CD4-positive, alpha-beta T cell treated with Interleukin-1 beta for 1 hour (primary cell): ENCODE results near the gene KCNMB1.
"Not testable (repeated sequence)": the region's sequence is repeated elsewhere in the genome, so short reads cannot be mapped to it uniquely, and the experiment has no call there.

Experiments used
- DNase-seq, 2 donors: peaks; one replicate each; pipeline ENCODE4 v3.0.0-alpha.2; 2020 to 2022

The KCNMB1 gene

GRCh38 chr5:170413897-170414296, 24.7 kb upstream of the KCNMB1 start:
- DNase-seq: no peak

GRCh38 chr5:170411100-170411499, 21.9 kb upstream of the KCNMB1 start:
- DNase-seq: peak in 1 of 2 donors; percentile 32

GRCh38 chr5:170410401-170410800, 21.2 kb upstream of the KCNMB1 start:
- no peak for DNase-seq

GRCh38 chr5:170408877-170409660, 19.9 kb upstream of the KCNMB1 start:
- DNase-seq: no peak

- no peak for DNase-seq
Measured at GRCh38 chr5:170408226-170408625, 19.1 kb upstream of the KCNMB1 start.

- DNase-seq: no peak
Measured at GRCh38 chr5:170407062-170407461, 17.9 kb upstream of the KCNMB1 start.

- DNase-seq: no peak
Measured at GRCh38 chr5:170405817-170406216, 16.6 kb upstream of the KCNMB1 start.

- peak in 1 of 2 donors; percentile 78 for DNase-seq
Measured at GRCh38 chr5:170404398-170404797, 15.2 kb upstream of the KCNMB1 start.

- DNase-seq: no peak
Measured at GRCh38 chr5:170403675-170404074, 14.5 kb upstream of the KCNMB1 start.

- no peak for DNase-seq
Measured at GRCh38 chr5:170402508-170402907, 13.3 kb upstream of the KCNMB1 start.

GRCh38 chr5:170397059-170397458, 7.9 kb upstream of the KCNMB1 start:
- DNase-seq: no peak

- DNase-seq: peak in 1 of 2 donors; percentile 13
Measured at GRCh38 chr5:170393958-170394357, 4.8 kb upstream of the KCNMB1 start.

- DNase-seq: peak; percentile 20 to 46
Measured at GRCh38 chr5:170393235-170393634, 4.1 kb upstream of the KCNMB1 start.

- no peak for DNase-seq
Measured at GRCh38 chr5:170390472-170390871, 1.3 kb upstream of the KCNMB1 start.

GRCh38 chr5:170389550-170389892, 354 bp upstream of the KCNMB1 start:
- DNase-seq: peak in 1 of 2 donors; percentile 7

- DNase-seq: no peak
Measured at GRCh38 chr5:170387775-170388639, 1.2 kb downstream of the KCNMB1 start.

GRCh38 chr5:170386743-170387395, 2.3 kb downstream of the KCNMB1 start:
- DNase-seq: no peak

- DNase-seq: no peak
Measured at GRCh38 chr5:170383227-170383626, 5.9 kb downstream of the KCNMB1 start.

- DNase-seq: no peak
Measured at GRCh38 chr5:170382790-170383189, 6.4 kb downstream of the KCNMB1 start.

GRCh38 chr5:170380361-170380951, 8.7 kb downstream of the KCNMB1 start:
- no peak for DNase-seq

GRCh38 chr5:170378740-170379139, 10.4 kb downstream of the KCNMB1 start:
- DNase-seq: no peak

GRCh38 chr5:170377027-170377426, 12.1 kb downstream of the KCNMB1 start:
- no peak for DNase-seq

GRCh38 chr5:170376526-170376925, 12.6 kb downstream of the KCNMB1 start:
- DNase-seq: not testable (repeated sequence)
